22Rv1 (cell line): ENCODE results near the gene TLNRD1.

Experiments used
- H3K27ac ChIP-seq: fragments of 450-650 bp; 2 replicates; pipeline ENCODE4 v1.5.1; 2017
- CTCF ChIP-seq: fragments of 450-650 bp; IDR thresholded peaks from 2 replicates; pipeline ENCODE4 v1.5.1; 2017; ENCODE audit warnings: mild to moderate bottlenecking
- ZFX ChIP-seq: fragments of 450-650 bp; IDR thresholded peaks from 2 replicates; pipeline ENCODE4 v1.6.1; 2017; ENCODE audit warnings: antibody characterized with exemption, borderline replicate concordance

Gene TLNRD1

GRCh38 chr15:81050805-81051204 is 50.1 kb downstream of the TLNRD1 start:
- H3K27ac ChIP-seq = no peak overlapping the region
- TF ChIP-seq ZFX = no peak
- TF ChIP-seq CTCF = no peak

GRCh38 chr15:81052046-81052445 is 51.3 kb downstream of the TLNRD1 start:
- H3K27ac ChIP-seq = no peak overlapping the region
- TF ChIP-seq CTCF (no peak), ZFX (no peak)

GRCh38 chr15:81053621-81054020 is 52.9 kb downstream of the TLNRD1 start:
- TF ChIP-seq CTCF (no peak), ZFX (no peak)
- H3K27ac ChIP-seq = no peak overlapping the region

GRCh38 chr15:81054236-81054635 is 53.5 kb downstream of the TLNRD1 start:
- H3K27ac ChIP-seq = no peak overlapping the region
- TF ChIP-seq ZFX (no peak), CTCF (no peak)
